Fibroblast of pulmonary artery (primary cell): Measurements from ENCODE around the gene CRB3.
"Not testable (repeated sequence)": the region's sequence is repeated elsewhere in the genome, so short reads cannot be mapped to it uniquely, and the experiment has no call there.

Experiments used
- DNase-seq: peaks from one replicate; pipeline ENCODE4 v3.0.0-alpha.2; 2010; ENCODE audit warnings: low read depth
- H3K4me3 ChIP-seq: replicated peaks from 2 replicates; pipeline ENCODE4 v1.5.1; 2011; ENCODE audit warnings: low read depth, mild to moderate bottlenecking, control low read depth, low read length, moderate library complexity
- CTCF ChIP-seq: IDR thresholded peaks from 2 replicates; pipeline ENCODE4 v1.5.1; 2011; ENCODE audit warnings: mild to moderate bottlenecking, control low read depth, low read length, inconsistent platforms; ENCODE audit errors: missing control alignments

The CRB3 gene

DNA sequence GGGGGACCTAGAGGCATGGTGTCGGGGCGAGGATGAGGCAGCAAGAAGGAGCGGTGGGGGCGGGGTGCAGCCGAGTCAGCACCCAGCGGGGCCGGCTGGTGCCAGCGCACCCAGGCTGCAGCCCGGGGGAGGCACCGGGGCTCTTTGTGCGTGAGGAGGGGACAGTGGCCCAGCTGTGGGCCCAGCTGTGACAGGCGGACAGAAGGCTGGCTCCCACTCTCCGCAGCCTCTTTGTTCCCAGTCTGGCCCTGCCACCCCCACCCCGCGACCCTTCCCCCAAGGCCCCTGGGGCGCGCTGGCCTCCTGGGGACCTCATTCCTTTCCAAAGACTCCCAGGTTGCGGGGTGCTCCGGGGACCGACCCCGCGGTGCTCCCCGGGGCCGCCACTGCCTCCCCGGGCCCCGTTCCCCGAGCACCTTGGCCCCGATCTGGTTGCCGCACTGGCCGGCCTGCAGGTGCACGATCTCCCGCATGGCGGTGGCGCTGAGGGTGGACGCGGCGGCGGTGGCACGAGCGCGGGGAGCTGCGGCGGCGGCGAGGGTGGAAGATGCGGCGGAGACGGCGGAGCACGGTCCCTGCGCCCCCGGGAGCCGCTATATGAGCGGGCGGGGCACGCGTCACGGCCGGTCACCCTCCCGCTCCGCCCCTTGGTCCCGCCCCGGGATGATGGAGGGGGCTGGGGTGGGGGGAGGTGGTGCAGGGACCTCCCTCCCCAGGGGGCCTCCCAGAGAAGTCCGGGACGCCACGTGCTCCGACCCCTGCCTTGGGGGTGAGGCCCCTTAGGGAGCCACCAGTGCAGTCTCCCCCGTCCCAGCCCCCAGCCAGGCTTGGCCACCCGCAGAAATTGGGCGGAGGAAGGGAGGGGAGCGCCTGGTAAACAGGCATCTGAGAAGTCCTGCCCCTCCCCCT is 37.9 kb downstream of the CRB3 start, which contains the start of gene TUBB4A:
Gene TUBB4A, minus strand, starts transcription at position 570 of the 909 bp plus-strand sequence. Its CDS starts 97 bp downstream, at position 473.
- no peak within 1 kb of the TSS for H3K4me3 ChIP-seq
- no peak for DNase-seq
- TF ChIP-seq CTCF: no peak

DNA sequence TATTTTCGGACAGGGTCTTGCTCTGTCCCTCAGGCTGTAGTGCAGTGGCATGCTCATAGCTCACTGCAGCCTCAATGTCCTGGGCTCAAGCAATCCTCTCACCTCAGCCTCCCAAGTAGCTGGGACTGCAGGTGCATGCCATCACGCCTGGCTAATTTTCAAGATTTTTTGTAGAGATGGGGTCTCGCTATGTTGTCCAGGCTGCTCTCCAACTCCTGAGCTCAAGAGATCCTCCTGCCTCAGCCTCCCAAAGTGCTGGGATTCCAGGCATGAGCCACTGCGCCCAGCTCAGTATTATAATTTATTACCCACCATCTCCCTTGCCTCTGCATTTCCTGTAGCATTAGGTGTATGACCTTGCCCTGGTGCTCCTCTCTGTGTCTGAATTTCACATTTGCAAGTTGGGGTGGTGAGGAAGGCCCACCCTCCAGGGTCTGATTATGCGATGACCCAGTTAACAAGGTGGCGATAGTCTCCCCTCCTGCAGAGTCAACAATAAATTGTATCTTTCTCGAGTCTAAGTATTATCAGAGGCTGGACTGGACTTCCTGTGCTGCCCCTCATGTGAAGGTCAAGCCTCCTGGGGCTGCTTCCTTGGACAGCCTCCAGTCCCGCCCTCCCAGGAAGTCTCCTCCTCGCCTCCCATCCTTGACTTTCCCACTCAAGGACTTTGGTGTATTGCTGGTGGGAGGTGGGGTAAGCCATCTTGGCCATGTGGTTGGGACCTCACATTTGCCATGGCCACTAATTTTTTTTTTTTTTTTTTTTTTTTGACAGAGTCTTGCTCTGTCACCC is 39.5 kb downstream of the CRB3 start:
- DNase-seq: no peak
- H3K4me3 ChIP-seq: no peak overlapping the region
- TF ChIP-seq CTCF: no peak

GRCh38 chr19:6508028-6508771 is 44.1 kb downstream of the CRB3 start:
- not testable (repeated sequence) for DNase-seq, H3K4me3 ChIP-seq

GRCh38 chr19:6509118-6509971 is 45.3 kb downstream of the CRB3 start:
- DNase-seq: no peak
- TF ChIP-seq CTCF: no peak

DNA sequence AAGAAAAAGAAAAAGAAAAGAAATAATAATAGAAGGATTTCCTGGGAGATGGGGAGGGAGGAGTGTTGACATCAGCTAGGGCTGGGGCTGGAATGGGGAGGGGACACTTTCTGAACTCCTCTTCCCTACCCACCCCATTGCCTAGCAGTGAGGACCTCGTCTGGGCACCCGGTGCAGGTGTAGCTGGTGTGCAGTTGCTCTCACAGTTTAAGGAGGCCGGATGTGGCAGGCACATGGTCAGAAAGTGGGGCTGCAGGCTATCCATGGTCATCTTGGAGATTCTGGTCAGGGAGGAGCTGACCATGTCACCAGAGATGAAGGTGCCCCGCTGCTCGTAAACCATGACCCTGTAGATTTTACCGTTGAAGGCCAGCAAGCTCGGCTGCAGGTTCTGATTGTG is 46.5 kb downstream of the CRB3 start:
- TF ChIP-seq CTCF: no peak
- H3K4me3 ChIP-seq: no peak overlapping the region
- no peak for DNase-seq

More at GRCh38 chr19:6509118-6509971, 45.3 kb downstream of the CRB3 start:
- H3K4me3 ChIP-seq: no peak overlapping the region

DNA sequence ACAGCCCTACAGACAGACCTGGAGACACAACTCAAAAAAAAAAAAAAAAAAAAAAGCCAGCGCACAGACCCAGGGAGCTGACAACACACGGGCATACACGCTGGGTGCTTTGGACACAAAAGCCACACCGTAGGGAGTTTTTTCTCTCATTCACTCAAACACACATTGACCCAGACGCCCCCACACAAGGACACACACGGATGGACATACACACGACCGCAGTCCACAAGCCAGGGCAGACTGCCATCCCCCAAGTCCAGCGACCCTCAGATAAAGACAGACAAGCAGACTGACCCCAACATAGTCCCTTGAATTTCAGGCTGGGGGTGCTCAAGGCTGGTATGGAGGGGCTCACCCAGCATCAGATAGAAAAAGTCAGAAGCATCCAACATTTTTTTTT is 50.0 kb downstream of the CRB3 start:
- no peak for DNase-seq
- no peak for TF ChIP-seq CTCF
- H3K4me3 ChIP-seq: no peak overlapping the region
